Nephron progenitor cell (in vitro differentiated cells): ENCODE measurements around the gene EPHA4.

ENCODE experiments used
- DNase-seq: peaks from one replicate; pipeline ENCODE4 v3.0.0; 2021
- H3K27ac Mint-ChIP-seq: 2 replicates; pipeline ENCODE4 v1.8.0; 2021; ENCODE audit warnings: mild to moderate bottlenecking, moderate library complexity, mixed read lengths
- H3K27me3 Mint-ChIP-seq: 2 replicates; pipeline ENCODE4 v1.8.0; 2021; ENCODE audit warnings: mild to moderate bottlenecking, low read depth, mixed read lengths; ENCODE audit not compliant: poor library complexity
- H3K36me3 Mint-ChIP-seq: 2 replicates; pipeline ENCODE4 v1.8.0; 2021; ENCODE audit warnings: low read depth, mixed read lengths
- H3K4me1 Mint-ChIP-seq: 2 replicates; pipeline ENCODE4 v1.8.0; 2021; ENCODE audit warnings: mixed read lengths
- H3K4me3 Mint-ChIP-seq: 2 replicates; pipeline ENCODE4 v1.8.0; 2021; ENCODE audit warnings: mild to moderate bottlenecking, moderate library complexity, mixed read lengths
- H3K9me3 Mint-ChIP-seq: 2 replicates; pipeline ENCODE4 v1.8.0; 2021; ENCODE audit warnings: mild to moderate bottlenecking, moderate library complexity, mixed read lengths
- TF ChIP-seq, protein P1 (sequence below): fragments of 200-600 bp; sonication (generic); IDR thresholded peaks from 2 replicates; pipeline ENCODE4 v1.5.0; 2021; ENCODE audit warnings: antibody characterized with exemption

The EPHA4 gene

DNA sequence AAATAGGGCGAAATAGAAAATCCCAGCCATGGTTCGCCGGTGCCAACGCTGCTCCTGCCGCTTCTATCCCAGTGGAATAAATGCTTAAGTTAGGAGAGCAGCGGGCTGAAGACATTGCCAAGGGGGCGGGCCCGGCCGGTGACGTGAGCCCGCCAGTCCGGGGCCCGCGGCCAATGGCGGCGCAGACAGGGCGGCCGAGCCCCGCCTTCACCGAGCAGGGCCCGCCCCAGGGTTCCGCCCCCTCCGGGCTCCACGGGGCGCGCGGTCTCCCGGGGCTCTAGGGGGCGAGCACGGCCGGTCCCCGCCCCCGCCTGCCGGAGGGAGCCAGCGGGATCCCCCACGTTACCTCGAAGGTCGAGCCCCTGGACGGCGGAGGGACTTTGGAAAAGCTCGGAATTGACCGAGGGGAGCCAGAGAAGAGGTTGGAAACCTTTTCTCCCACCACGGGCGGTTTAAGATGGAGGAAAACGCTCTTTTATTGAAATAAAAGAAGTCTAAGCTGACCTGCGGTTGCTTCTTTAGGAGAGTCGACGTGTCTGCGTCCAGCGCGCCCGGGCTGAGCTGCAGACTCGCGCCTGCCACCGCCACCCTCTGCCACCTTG is at the start of gene EPHA4:
EPHA4 (minus strand) TSS at position 86 of the 602 bp plus-strand sequence; CDS start at position 30, 56 bp downstream.
- peaks cover 8% of the 10 kb centered on the region for H3K36me3 Mint-ChIP-seq
- H3K4me1 Mint-ChIP-seq = peaks cover 58% of the 10 kb centered on the region
- peak; percentile 93 for DNase-seq
- H3K27ac Mint-ChIP-seq = peak within 1 kb of the TSS; percentile 99
- TF ChIP-seq, protein P1, sequence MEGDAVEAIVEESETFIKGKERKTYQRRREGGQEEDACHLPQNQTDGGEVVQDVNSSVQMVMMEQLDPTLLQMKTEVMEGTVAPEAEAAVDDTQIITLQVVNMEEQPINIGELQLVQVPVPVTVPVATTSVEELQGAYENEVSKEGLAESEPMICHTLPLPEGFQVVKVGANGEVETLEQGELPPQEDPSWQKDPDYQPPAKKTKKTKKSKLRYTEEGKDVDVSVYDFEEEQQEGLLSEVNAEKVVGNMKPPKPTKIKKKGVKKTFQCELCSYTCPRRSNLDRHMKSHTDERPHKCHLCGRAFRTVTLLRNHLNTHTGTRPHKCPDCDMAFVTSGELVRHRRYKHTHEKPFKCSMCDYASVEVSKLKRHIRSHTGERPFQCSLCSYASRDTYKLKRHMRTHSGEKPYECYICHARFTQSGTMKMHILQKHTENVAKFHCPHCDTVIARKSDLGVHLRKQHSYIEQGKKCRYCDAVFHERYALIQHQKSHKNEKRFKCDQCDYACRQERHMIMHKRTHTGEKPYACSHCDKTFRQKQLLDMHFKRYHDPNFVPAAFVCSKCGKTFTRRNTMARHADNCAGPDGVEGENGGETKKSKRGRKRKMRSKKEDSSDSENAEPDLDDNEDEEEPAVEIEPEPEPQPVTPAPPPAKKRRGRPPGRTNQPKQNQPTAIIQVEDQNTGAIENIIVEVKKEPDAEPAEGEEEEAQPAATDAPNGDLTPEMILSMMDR = no peak
- no peaks in the 10 kb centered on the region for H3K9me3 Mint-ChIP-seq
- H3K4me3 Mint-ChIP-seq = peak within 1 kb of the TSS; percentile 99
- H3K27me3 Mint-ChIP-seq = peaks cover 7% of the 10 kb centered on the region

DNA sequence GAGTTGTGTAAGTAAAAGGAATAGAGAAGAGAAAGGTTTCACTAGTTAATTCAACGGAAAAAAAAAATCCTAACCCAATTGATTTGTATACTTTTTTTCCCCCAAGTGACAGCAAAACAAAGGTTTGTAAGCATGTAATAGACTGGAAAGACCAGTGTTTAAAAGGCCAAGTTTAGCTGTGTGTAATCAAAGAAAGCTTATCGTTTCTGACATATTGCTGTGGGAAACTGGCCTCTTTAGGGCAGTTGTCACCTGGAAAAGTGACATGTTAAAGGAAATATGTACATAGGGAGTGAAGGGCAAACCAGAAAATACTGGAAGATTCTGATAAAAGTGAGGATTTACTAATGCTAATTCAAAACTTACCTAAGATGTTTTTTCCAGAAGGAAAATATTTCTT is 45.9 kb upstream of the EPHA4 start:
- Mint-ChIP-seq H3K36me3 (no peaks in the 10 kb centered on the region), H3K27ac (no peak overlapping the region), H3K4me3 (no peak overlapping the region), H3K27me3 (no peaks in the 10 kb centered on the region), H3K4me1 (peaks cover 18% of the 10 kb centered on the region), H3K9me3 (no peaks in the 10 kb centered on the region)
- no peak for DNase-seq
- TF ChIP-seq, protein P1 = no peak

DNA sequence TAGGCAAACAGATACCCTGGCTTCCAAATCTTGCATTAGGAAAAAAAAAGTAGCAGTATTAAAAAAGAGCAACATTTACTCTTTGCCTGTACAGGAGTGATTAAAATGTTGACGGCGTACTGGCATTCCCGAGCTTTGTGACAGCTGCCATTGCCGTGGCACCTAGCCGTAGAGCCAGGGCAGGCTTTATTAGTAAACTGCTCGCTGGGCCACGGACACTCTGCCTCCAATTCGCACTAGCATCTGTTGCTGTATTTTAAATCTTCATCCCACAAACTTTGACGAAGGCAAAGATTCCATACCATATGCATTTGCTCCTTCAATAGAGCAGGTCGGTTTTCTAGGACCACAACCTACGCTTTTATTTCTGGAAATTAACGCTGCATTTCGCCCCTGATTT is 44.5 kb upstream of the EPHA4 start:
- no peaks in the 10 kb centered on the region for H3K9me3 Mint-ChIP-seq
- TF ChIP-seq, protein P1 = no peak
- no peak overlapping the region for H3K4me3 Mint-ChIP-seq
- H3K27ac Mint-ChIP-seq = no peak overlapping the region
- peaks cover 18% of the 10 kb centered on the region for H3K4me1 Mint-ChIP-seq
- no peaks in the 10 kb centered on the region for H3K36me3 Mint-ChIP-seq
- DNase-seq = no peak
- H3K27me3 Mint-ChIP-seq = peaks cover 3% of the 10 kb centered on the region

DNA sequence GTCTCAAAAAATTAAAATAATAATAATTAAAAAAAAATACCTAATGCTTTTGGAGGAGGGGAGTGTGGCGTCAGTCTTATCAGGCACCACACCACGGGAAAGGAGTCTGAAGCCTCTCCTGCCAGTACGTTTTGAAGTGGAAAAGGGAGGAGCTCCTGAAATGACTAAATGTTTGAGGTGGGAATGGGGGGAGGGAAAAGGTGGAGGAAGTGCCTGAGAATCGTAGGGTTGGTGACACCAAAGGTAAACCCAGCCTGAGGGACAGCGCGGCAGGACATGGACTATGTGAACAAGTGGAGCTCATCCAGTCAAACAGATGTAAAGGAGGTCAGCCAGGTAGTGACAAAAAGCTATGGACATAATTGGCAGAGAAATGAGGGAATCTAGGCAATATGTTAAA is 42.2 kb upstream of the EPHA4 start:
- Mint-ChIP-seq H3K27ac (no peak overlapping the region), H3K4me3 (no peak overlapping the region), H3K27me3 (peaks cover 6% of the 10 kb centered on the region), H3K4me1 (peaks cover 30% of the 10 kb centered on the region), H3K9me3 (no peaks in the 10 kb centered on the region), H3K36me3 (no peaks in the 10 kb centered on the region)
- no peak for DNase-seq
- TF ChIP-seq, protein P1 = no peak

DNA sequence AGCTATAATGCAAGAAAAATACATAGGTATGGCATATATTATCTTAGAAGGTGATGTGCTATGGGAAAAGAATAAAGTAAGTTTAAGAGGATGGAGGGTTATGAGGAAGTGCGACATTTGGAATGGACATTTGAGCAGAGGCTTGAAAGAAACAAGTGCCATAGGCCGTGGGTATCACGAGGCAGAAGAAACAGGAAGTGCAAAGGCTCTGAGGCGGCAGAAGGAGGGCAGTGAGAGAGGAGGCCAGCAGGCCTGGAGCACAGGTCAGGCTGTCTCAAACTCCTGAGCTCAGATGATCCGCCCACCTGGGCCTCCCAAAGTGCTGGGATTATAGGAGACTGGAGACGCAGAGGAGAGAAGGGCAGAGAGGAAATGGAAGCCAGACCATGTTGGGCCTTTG is 40.7 kb upstream of the EPHA4 start:
- Mint-ChIP-seq H3K9me3 (no peaks in the 10 kb centered on the region), H3K4me1 (peaks cover 15% of the 10 kb centered on the region), H3K4me3 (no peak overlapping the region), H3K27me3 (peaks cover 6% of the 10 kb centered on the region), H3K36me3 (no peaks in the 10 kb centered on the region), H3K27ac (no peak overlapping the region)
- no peak for DNase-seq
- TF ChIP-seq, protein P1 = no peak

DNA sequence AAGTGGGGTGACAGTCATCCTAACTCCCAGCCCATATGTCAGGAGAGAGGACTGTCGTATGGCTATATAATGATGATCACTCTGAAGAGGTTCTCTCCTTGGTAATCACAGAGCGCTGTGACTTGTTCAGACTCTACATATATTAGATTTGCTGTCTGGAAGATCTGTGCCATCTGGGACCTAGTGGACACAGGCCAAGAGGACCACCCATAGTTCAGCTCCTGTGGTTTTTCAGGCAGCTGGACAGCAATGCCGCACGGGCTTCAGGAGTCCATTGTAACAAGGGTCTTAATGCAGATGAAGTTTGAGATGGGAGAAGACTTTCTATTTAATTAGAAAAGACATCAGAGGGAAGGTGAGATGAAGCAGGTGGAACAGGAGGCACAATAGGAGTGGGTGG is 40.1 kb upstream of the EPHA4 start:
- no peak overlapping the region for H3K4me3 Mint-ChIP-seq
- no peaks in the 10 kb centered on the region for H3K9me3 Mint-ChIP-seq
- no peak overlapping the region for H3K27ac Mint-ChIP-seq
- H3K27me3 Mint-ChIP-seq = peaks cover 6% of the 10 kb centered on the region
- no peak for DNase-seq
- H3K36me3 Mint-ChIP-seq = no peaks in the 10 kb centered on the region
- TF ChIP-seq, protein P1 = no peak
- H3K4me1 Mint-ChIP-seq = peaks cover 13% of the 10 kb centered on the region
